ENCODE measurements around the gene EOGT.

EOGT gene

GRCh38 chr3:68972358-68972979 lies 41.0 kb downstream of the EOGT start:
- TF ChIP-seq CTCF (IDR thresholded peaks at IDR 0.05; ENCODE audit: low read depth, low read length) = peak; percentile 82
- peak; percentile 67 to 71 for DNase-seq (ENCODE audit: low read depth in 2 of 2)
- H3K4me3 ChIP-seq (replicated peaks in 1 of 2; ENCODE audit: low read depth in 2 of 2, low read length in 2 of 2) = no peak overlapping the region

GRCh38 chr3:68964694-68965093 lies 48.8 kb downstream of the EOGT start:
- DNase-seq (ENCODE audit: low read depth in 2 of 2) = no peak
- TF ChIP-seq CTCF (IDR thresholded peaks at IDR 0.05; ENCODE audit: low read depth, low read length) = no peak
- H3K4me3 ChIP-seq (replicated peaks in 1 of 2; ENCODE audit: low read depth in 2 of 2, low read length in 2 of 2) = no peak overlapping the region

GRCh38 chr3:68963891-68964290 lies 49.6 kb downstream of the EOGT start:
- H3K4me3 ChIP-seq (replicated peaks in 1 of 2; ENCODE audit: low read depth in 2 of 2, low read length in 2 of 2) = no peak overlapping the region
- DNase-seq (ENCODE audit: low read depth in 2 of 2) = no peak
- no peak for TF ChIP-seq CTCF (IDR thresholded peaks at IDR 0.05; ENCODE audit: low read depth, low read length)

GRCh38 chr3:68963376-68963775 lies 50.1 kb downstream of the EOGT start:
- H3K4me3 ChIP-seq (replicated peaks in 1 of 2; ENCODE audit: low read depth in 2 of 2, low read length in 2 of 2) = no peak overlapping the region
- no peak for TF ChIP-seq CTCF (IDR thresholded peaks at IDR 0.05; ENCODE audit: low read depth, low read length)
- no peak for DNase-seq (ENCODE audit: low read depth in 2 of 2)

GRCh38 chr3:68958932-68959331 lies 54.6 kb downstream of the EOGT start:
- TF ChIP-seq CTCF (IDR thresholded peaks at IDR 0.05; ENCODE audit: low read depth, low read length) = no peak
- H3K4me3 ChIP-seq (replicated peaks in 1 of 2; ENCODE audit: low read depth in 2 of 2, low read length in 2 of 2) = no peak overlapping the region
- DNase-seq (ENCODE audit: low read depth in 2 of 2) = no peak

GRCh38 chr3:68957895-68958294 lies 55.6 kb downstream of the EOGT start:
- DNase-seq (ENCODE audit: low read depth in 2 of 2) = no peak
- no peak overlapping the region for H3K4me3 ChIP-seq (replicated peaks in 1 of 2; ENCODE audit: low read depth in 2 of 2, low read length in 2 of 2)
- no peak for TF ChIP-seq CTCF (IDR thresholded peaks at IDR 0.05; ENCODE audit: low read depth, low read length)

All from cardiac fibroblast (primary cell).